K562 (cell line): ENCODE measurements around the gene NOS1. TPM values are rescaled to one million over a fixed set of nuclear protein-coding genes. Genes with fewer than 3 reads are reported as not detected.

Source experiments
- BRD9 ChIP-seq: fragments of 450-650 bp; IDR thresholded peaks from 2 replicates; pipeline ENCODE4 v1.6.1; 2018; ENCODE audit warnings: low read depth; ENCODE audit not compliant: partially characterized antibody
- CHD7 ChIP-seq: fragments of 200-600 bp; sonication (generic); IDR thresholded peaks from one replicate; pipeline ENCODE4 v1.6.1; 2012; ENCODE audit warnings: mild to moderate bottlenecking, low read depth, low read length, inconsistent platforms
- ETS2 ChIP-seq: IDR thresholded peaks from 2 replicates; pipeline ENCODE4 v1.6.1; 2016; ENCODE audit warnings: borderline replicate concordance, missing genetic modification characterization, mild to moderate bottlenecking, moderate library complexity, missing compliant biosample characterization; ENCODE audit not compliant: poor library complexity, severe bottlenecking
- ETV6 ChIP-seq, 3 experiments: fragments of 150-350 bp in 1 of 3; sonication (generic) in 1 of 3; formaldehyde crosslinking in 1 of 3; IDR thresholded peaks; 2 replicates each; pipeline versions ENCODE4 v1.6.1 to v1.8.0; 2014 to 2022; ENCODE audit warnings: borderline replicate concordance in 2 of 3, low read depth in 2 of 3, antibody characterized with exemption in 1 of 3, low read length in 1 of 3, mild to moderate bottlenecking in 1 of 3, missing genetic modification reagents in 1 of 3
- EZH2 ChIP-seq: IDR thresholded peaks from 2 replicates; pipeline ENCODE4 v1.6.1; 2012; ENCODE audit warnings: low read depth, mild to moderate bottlenecking, inconsistent platforms, low read length, borderline replicate concordance
- HNRNPL ChIP-seq: fragments of 200-400 bp; formaldehyde crosslinking; IDR thresholded peaks from 2 replicates; pipeline ENCODE4 v1.6.1; 2017; ENCODE audit warnings: low read depth, mild to moderate bottlenecking, low read length
- MCM3 ChIP-seq: fragments of 450-650 bp; IDR thresholded peaks from 2 replicates; pipeline ENCODE4 v1.6.1; 2016
- NFXL1 ChIP-seq: fragments of 450-650 bp; formaldehyde crosslinking; IDR thresholded peaks from 2 replicates; pipeline ENCODE4 v1.4.0; 2021; ENCODE audit warnings: mild to moderate bottlenecking
- NKRF ChIP-seq: fragments of 450-650 bp; IDR thresholded peaks from 2 replicates; pipeline ENCODE4 v1.6.1; 2016; ENCODE audit warnings: borderline replicate concordance
- SIN3A ChIP-seq, 2 experiments: fragments of 150-350 bp in 1 of 2; IDR thresholded peaks; 2 replicates each; pipeline ENCODE4 v1.6.1; 2011 to 2016; ENCODE audit warnings: borderline replicate concordance in 2 of 2, low read depth in 2 of 2, low read length in 2 of 2, mild to moderate bottlenecking in 2 of 2, moderate library complexity in 2 of 2; ENCODE audit not compliant: control insufficient read depth in 1 of 2
- SMC3 ChIP-seq: conservative IDR thresholded peaks from 2 replicates; pipeline ENCODE4 v1.6.1; 2011; ENCODE audit warnings: low read depth, low read length, improper control_type of control experiment; ENCODE audit not compliant: insufficient read depth
- TAF7 ChIP-seq: fragments of 450-650 bp; IDR thresholded peaks from 2 replicates; pipeline ENCODE4 v1.6.1; 2016; ENCODE audit warnings: missing genetic modification characterization, missing compliant biosample characterization
- YY1 ChIP-seq, 3 experiments: IDR thresholded peaks; 2 replicates each; pipeline ENCODE4 v1.6.1; 2011; ENCODE audit warnings: low read length in 2 of 3, mild to moderate bottlenecking in 2 of 3, moderate library complexity in 2 of 3, borderline replicate concordance in 1 of 3, control low read depth in 1 of 3, low read depth in 1 of 3; ENCODE audit not compliant: insufficient read depth in 3 of 3, insufficient replicate concordance in 2 of 3, control insufficient read depth in 1 of 3, insufficient read length in 1 of 3; ENCODE audit errors: extremely low read depth in 1 of 3
- polyA plus RNA-seq, 8 experiments: library from polyadenylated mRNA; depleted of rRNA in 4 of 8; stranded (reverse) in 5 of 8; unstranded in 3 of 8; fragments of >200 nt; fragmentation: Nextera tagmentation in 2 of 8; fragmentation: Illumina TruSeq in 1 of 8; extraction: Ambion mirVana in 2 of 8; extraction: Trizol in 1 of 8; gene quantifications; 2 replicates each; pipeline versions ENCODE4 v1.2.1 to v1.2.3, GENCODE V29; 2011 to 2014; ENCODE audit warnings: inconsistent platforms in 1 of 8, missing spikeins in 1 of 8
- total RNA-seq, 7 experiments: library from RNA; depleted of rRNA in 6 of 7; stranded (reverse); fragments of >200 nt in 6 of 7; fragmentation: Illumina TruSeq in 2 of 7; extraction: Trizol in 2 of 7; gene quantifications; 2 replicates each; pipeline versions ENCODE4 v1.2.1 to v1.2.3, GENCODE V29; 2011 to 2021; ENCODE audit warnings: low replicate concordance in 1 of 7

NOS1 gene
- total and polyA plus RNA-seq, 9 of the 15 experiments (the other 6 are each of a cell fraction or from before 2014, with no cell fraction given): not detected

- TF ChIP-seq CHD7 (no peak), EZH2 (no peak), YY1 (IDR thresholded peaks at IDR 0.05; ENCODE audit: borderline replicate concordance in 1 of 3, control insufficient read depth in 1 of 3, extremely low read depth in 1 of 3, insufficient read depth in 3 of 3, insufficient read length in 1 of 3, insufficient replicate concordance in 2 of 3, low read depth in 1 of 3, low read length in 2 of 3) (peak; percentile 90 to 98 (median 96)), BRD9 (no peak), NFXL1 (no peak), TAF7 (tag) (peak; percentile 78), HNRNPL (no peak), SIN3A (IDR thresholded peaks at IDR 0.05; ENCODE audit: borderline replicate concordance in 2 of 2, control insufficient read depth in 1 of 2, low read depth in 2 of 2, low read length in 2 of 2) (peak; percentile 44 to 48; a peak in 1 of 4 replicates), ETV6 (IDR thresholded peaks at IDR 0.05; ENCODE audit: borderline replicate concordance in 1 of 2, low read depth in 2 of 2, low read length in 1 of 2) (no peak), ETV6 (CRISPR knock-in tag; IDR thresholded peaks at IDR 0.05; ENCODE audit: borderline replicate concordance) (no peak), NKRF (no peak), MCM3 (no peak), SMC3 (no peak), ETS2 (no peak)
Measured at GRCh38 chr12:117190210-117190781, 171.1 kb downstream of the NOS1 start, which contains the start of gene FBXO21 (continued).
